IPS-20b (cell line): ENCODE results near the gene KCNK15.

Experiments used
- H3K27ac ChIP-seq: one replicate; pipeline ENCODE4 v1.5.1; 2013; ENCODE audit warnings: low read length
- H3K27me3 ChIP-seq: 2 replicates; pipeline ENCODE4 v1.6.1; 2013; ENCODE audit warnings: mild to moderate bottlenecking, low read length, inconsistent platforms; ENCODE audit not compliant: insufficient read depth
- H3K36me3 ChIP-seq: 2 replicates; pipeline ENCODE4 v1.6.1; 2013; ENCODE audit warnings: low read depth, mild to moderate bottlenecking, inconsistent platforms, low read length, moderate library complexity; ENCODE audit not compliant: insufficient read depth
- H3K4me1 ChIP-seq: 2 replicates; pipeline ENCODE4 v1.6.1; 2013; ENCODE audit warnings: mild to moderate bottlenecking, control low read depth, inconsistent platforms, low read length, moderate library complexity; ENCODE audit not compliant: insufficient read depth
- H3K4me3 ChIP-seq: 2 replicates; pipeline ENCODE4 v1.5.1; 2013; ENCODE audit warnings: mild to moderate bottlenecking, low read length, inconsistent platforms
- H3K9ac ChIP-seq: 2 replicates; pipeline ENCODE4 v1.6.1; 2013; ENCODE audit warnings: low read depth, mild to moderate bottlenecking, inconsistent platforms, low read length, moderate library complexity
- H3K9me3 ChIP-seq: 2 replicates; pipeline ENCODE4 v1.6.1; 2013; ENCODE audit warnings: mild to moderate bottlenecking, low read depth, low read length, inconsistent platforms; ENCODE audit not compliant: insufficient read depth

KCNK15 gene

GRCh38 chr20:44717986-44718385 is 27.7 kb upstream of the KCNK15 start:
- no peaks in the 10 kb centered on the region for H3K9me3 ChIP-seq
- H3K27ac ChIP-seq, result no peak overlapping the region
- no peak overlapping the region for H3K4me3 ChIP-seq
- H3K27me3 ChIP-seq, result no peaks in the 10 kb centered on the region
- no peaks in the 10 kb centered on the region for H3K4me1 ChIP-seq
- H3K36me3 ChIP-seq, result no peaks in the 10 kb centered on the region
- H3K9ac ChIP-seq, result no peak overlapping the region

GRCh38 chr20:44719841-44720240 is 25.8 kb upstream of the KCNK15 start:
- Histone ChIP-seq H3K27me3 (no peaks in the 10 kb centered on the region), H3K27ac (no peak overlapping the region), H3K36me3 (no peaks in the 10 kb centered on the region), H3K4me1 (no peaks in the 10 kb centered on the region), H3K9me3 (no peaks in the 10 kb centered on the region), H3K9ac (no peak overlapping the region), H3K4me3 (no peak overlapping the region)

GRCh38 chr20:44720621-44720996 is 25.1 kb upstream of the KCNK15 start:
- H3K9ac ChIP-seq, result no peak overlapping the region
- no peaks in the 10 kb centered on the region for H3K36me3 ChIP-seq
- no peaks in the 10 kb centered on the region for H3K27me3 ChIP-seq
- H3K27ac ChIP-seq, result no peak overlapping the region
- H3K4me3 ChIP-seq, result no peak overlapping the region
- H3K4me1 ChIP-seq, result no peaks in the 10 kb centered on the region
- H3K9me3 ChIP-seq, result no peaks in the 10 kb centered on the region

- H3K36me3 ChIP-seq, result no peaks in the 10 kb centered on the region
- no peak overlapping the region for H3K27ac ChIP-seq
- H3K9ac ChIP-seq, result no peak overlapping the region
- no peaks in the 10 kb centered on the region for H3K9me3 ChIP-seq
- H3K4me1 ChIP-seq, result no peaks in the 10 kb centered on the region
- no peaks in the 10 kb centered on the region for H3K27me3 ChIP-seq
- no peak overlapping the region for H3K4me3 ChIP-seq
These were observed 24.5 kb upstream of the KCNK15 start for GRCh38 chr20:44720997-44721784.

- Histone ChIP-seq H3K9ac (no peak overlapping the region), H3K4me1 (no peaks in the 10 kb centered on the region; the same call in 1 of the 2 replicates), H3K27me3 (no peaks in the 10 kb centered on the region), H3K4me3 (no peak overlapping the region), H3K27ac (no peak overlapping the region), H3K9me3 (no peaks in the 10 kb centered on the region), H3K36me3 (no peaks in the 10 kb centered on the region)
These were observed 23.9 kb upstream of the KCNK15 start for GRCh38 chr20:44721785-44722054.

GRCh38 chr20:44722990-44723389 is 22.7 kb upstream of the KCNK15 start:
- Histone ChIP-seq H3K4me3 (no peak overlapping the region), H3K4me1 (no peaks in the 10 kb centered on the region; the same call in 1 of the 2 replicates), H3K9ac (no peak overlapping the region), H3K27me3 (no peaks in the 10 kb centered on the region), H3K36me3 (no peaks in the 10 kb centered on the region), H3K9me3 (no peaks in the 10 kb centered on the region), H3K27ac (no peak overlapping the region)

- Histone ChIP-seq H3K27ac (no peak overlapping the region), H3K4me3 (no peak overlapping the region), H3K9me3 (no peaks in the 10 kb centered on the region), H3K4me1 (no peaks in the 10 kb centered on the region; the same call in 1 of the 2 replicates), H3K9ac (no peak overlapping the region), H3K27me3 (no peaks in the 10 kb centered on the region), H3K36me3 (no peaks in the 10 kb centered on the region)
These were observed 22.3 kb upstream of the KCNK15 start for GRCh38 chr20:44723391-44723790.

- no peak overlapping the region for H3K9ac ChIP-seq
- no peaks in the 10 kb centered on the region for H3K9me3 ChIP-seq
- H3K36me3 ChIP-seq, result no peaks in the 10 kb centered on the region
- peaks cover 3% of the 10 kb centered on the region; the same call in 1 of the 2 replicates for H3K4me1 ChIP-seq
- H3K4me3 ChIP-seq, result no peak overlapping the region
- H3K27ac ChIP-seq, result no peak overlapping the region
- no peaks in the 10 kb centered on the region for H3K27me3 ChIP-seq
These were observed 21.8 kb upstream of the KCNK15 start for GRCh38 chr20:44723798-44724362.

GRCh38 chr20:44724423-44725091 is 21.1 kb upstream of the KCNK15 start:
- Histone ChIP-seq H3K9ac (no peak overlapping the region), H3K9me3 (no peaks in the 10 kb centered on the region), H3K27ac (no peak overlapping the region), H3K4me3 (no peak overlapping the region), H3K27me3 (no peaks in the 10 kb centered on the region), H3K4me1 (peaks cover 10% of the 10 kb centered on the region; the same call in 1 of the 2 replicates), H3K36me3 (no peaks in the 10 kb centered on the region)

GRCh38 chr20:44725837-44726236 is 19.8 kb upstream of the KCNK15 start:
- Histone ChIP-seq H3K4me1 (peaks cover 10% of the 10 kb centered on the region; the same call in 1 of the 2 replicates), H3K27ac (no peak overlapping the region)

GRCh38 chr20:44727039-44727438 is 18.6 kb upstream of the KCNK15 start:
- Histone ChIP-seq H3K9me3 (no peaks in the 10 kb centered on the region), H3K4me3 (no peak overlapping the region), H3K9ac (no peak overlapping the region), H3K4me1 (peaks cover 10% of the 10 kb centered on the region; the same call in 1 of the 2 replicates), H3K27me3 (no peaks in the 10 kb centered on the region), H3K27ac (no peak overlapping the region), H3K36me3 (no peaks in the 10 kb centered on the region)

More at GRCh38 chr20:44725837-44726236, 19.8 kb upstream of the KCNK15 start:
- H3K36me3 ChIP-seq, result no peaks in the 10 kb centered on the region
- no peaks in the 10 kb centered on the region for H3K27me3 ChIP-seq
- no peak overlapping the region for H3K9ac ChIP-seq
- H3K9me3 ChIP-seq, result no peaks in the 10 kb centered on the region
- no peak overlapping the region for H3K4me3 ChIP-seq

GRCh38 chr20:44727651-44728050 is 18.0 kb upstream of the KCNK15 start:
- no peaks in the 10 kb centered on the region for H3K36me3 ChIP-seq
- H3K27ac ChIP-seq, result no peak overlapping the region
- no peak overlapping the region for H3K4me3 ChIP-seq
- no peaks in the 10 kb centered on the region for H3K27me3 ChIP-seq
- no peak overlapping the region for H3K9ac ChIP-seq
- H3K4me1 ChIP-seq, result peaks cover 10% of the 10 kb centered on the region; the same call in 1 of the 2 replicates
- no peaks in the 10 kb centered on the region for H3K9me3 ChIP-seq
